ENCODE results near the gene RABGEF1.
A peak's percentile ranks its signal among the peaks of the same experiment; 100 is the strongest.
"Not testable (repeated sequence)": the region's sequence is repeated elsewhere in the genome, so short reads cannot be mapped to it uniquely, and the experiment has no call there.

Gene RABGEF1

GRCh38 chr7:66740302-66740979 lies at the start of gene RABGEF1:
Gene RABGEF1, plus strand, starts transcription at chr7:66740733. Its CDS starts 31,167 bp downstream, at chr7:66771900.
- H3K27me3 ChIP-seq (ENCODE audit: low read depth, low read length), result no peaks in the 10 kb centered on the region
- H3K36me3 ChIP-seq (replicated peaks; ENCODE audit: low read depth, low read length), result peaks cover 10% of the 10 kb centered on the region
- H3K9ac ChIP-seq (ENCODE audit: low read length), result peak within 1 kb of the TSS; percentile 77
- H3K4me1 ChIP-seq (ENCODE audit: low read length), result peaks cover 18% of the 10 kb centered on the region
- H2AFZ ChIP-seq (ENCODE audit: low read depth, low read length), result peak within 1 kb of the TSS; percentile 87; the same call in 1 of the 2 replicates
- H3K4me2 ChIP-seq (ENCODE audit: low read length), result peak within 1 kb of the TSS; percentile 96
- no peaks in the 10 kb centered on the region for H4K20me1 ChIP-seq (ENCODE audit: insufficient read depth, low read length)
- H3K79me2 ChIP-seq (ENCODE audit: low read length), result peaks cover 36% of the 10 kb centered on the region
- H3K9me3 ChIP-seq (ENCODE audit: insufficient read depth, low read length), result no peaks in the 10 kb centered on the region
- TF ChIP-seq EZH2phosphoT487 (IDR thresholded peaks at IDR 0.05; ENCODE audit: low read depth) (no peak), CTCF (IDR thresholded peaks at IDR 0.05; ENCODE audit: low read depth, low read length) (no peak)
- peak within 1 kb of the TSS; percentile 78 for H3K27ac ChIP-seq (ENCODE audit: low read length)
- peak within 1 kb of the TSS; percentile 86 for H3K4me3 ChIP-seq (ENCODE audit: low read length)

- Histone ChIP-seq H3K4me3 (ENCODE audit: low read length) (no peak overlapping the region), H4K20me1 (ENCODE audit: insufficient read depth, low read length) (no peaks in the 10 kb centered on the region), H3K79me2 (ENCODE audit: low read length) (no peaks in the 10 kb centered on the region), H3K27ac (ENCODE audit: low read length) (no peak overlapping the region), H3K36me3 (replicated peaks; ENCODE audit: low read depth, low read length) (no peaks in the 10 kb centered on the region), H3K4me2 (ENCODE audit: low read length) (no peak overlapping the region), H3K27me3 (ENCODE audit: low read depth, low read length) (no peaks in the 10 kb centered on the region), H3K9me3 (ENCODE audit: insufficient read depth, low read length) (no peaks in the 10 kb centered on the region), H3K4me1 (ENCODE audit: low read length) (no peaks in the 10 kb centered on the region), H3K9ac (ENCODE audit: low read length) (no peak overlapping the region), H2AFZ (ENCODE audit: low read depth, low read length) (no peak overlapping the region)
- no peak for TF ChIP-seq EZH2phosphoT487 (IDR thresholded peaks at IDR 0.05; ENCODE audit: low read depth)
- TF ChIP-seq CTCF (IDR thresholded peaks at IDR 0.05; ENCODE audit: low read depth, low read length), result no peak
Observed at GRCh38 chr7:66693331-66693730, 47.2 kb upstream of the RABGEF1 start.

GRCh38 chr7:66694286-66694685 lies 46.2 kb upstream of the RABGEF1 start:
- Histone ChIP-seq H4K20me1 (ENCODE audit: insufficient read depth, low read length) (no peaks in the 10 kb centered on the region), H3K27ac (ENCODE audit: low read length) (no peak overlapping the region), H3K4me2 (ENCODE audit: low read length) (no peak overlapping the region), H3K79me2 (ENCODE audit: low read length) (no peaks in the 10 kb centered on the region), H2AFZ (ENCODE audit: low read depth, low read length) (no peak overlapping the region), H3K4me1 (ENCODE audit: low read length) (no peaks in the 10 kb centered on the region), H3K27me3 (ENCODE audit: low read depth, low read length) (no peaks in the 10 kb centered on the region), H3K9ac (ENCODE audit: low read length) (no peak overlapping the region), H3K36me3 (replicated peaks; ENCODE audit: low read depth, low read length) (no peaks in the 10 kb centered on the region), H3K9me3 (ENCODE audit: insufficient read depth, low read length) (no peaks in the 10 kb centered on the region), H3K4me3 (ENCODE audit: low read length) (no peak overlapping the region)
- no peak for TF ChIP-seq EZH2phosphoT487 (IDR thresholded peaks at IDR 0.05; ENCODE audit: low read depth)
- TF ChIP-seq CTCF (IDR thresholded peaks at IDR 0.05; ENCODE audit: low read depth, low read length), result no peak

- H3K9ac ChIP-seq (ENCODE audit: low read length); H3K9me3 ChIP-seq (ENCODE audit: insufficient read depth, low read length); H3K4me1 ChIP-seq (ENCODE audit: low read length); H2AFZ ChIP-seq (ENCODE audit: low read depth, low read length); H3K36me3 ChIP-seq (replicated peaks; ENCODE audit: low read depth, low read length); H3K79me2 ChIP-seq (ENCODE audit: low read length); H3K4me2 ChIP-seq (ENCODE audit: low read length); H3K27me3 ChIP-seq (ENCODE audit: low read depth, low read length); H3K4me3 ChIP-seq (ENCODE audit: low read length); H4K20me1 ChIP-seq (ENCODE audit: insufficient read depth, low read length); H3K27ac ChIP-seq (ENCODE audit: low read length): not testable (repeated sequence)
Observed at GRCh38 chr7:66695417-66695816, 45.1 kb upstream of the RABGEF1 start.

- not testable (repeated sequence) for H3K27ac ChIP-seq (ENCODE audit: low read length); H3K79me2 ChIP-seq (ENCODE audit: low read length); H2AFZ ChIP-seq (ENCODE audit: low read depth, low read length); H4K20me1 ChIP-seq (ENCODE audit: insufficient read depth, low read length); H3K27me3 ChIP-seq (ENCODE audit: low read depth, low read length); H3K4me2 ChIP-seq (ENCODE audit: low read length); H3K9me3 ChIP-seq (ENCODE audit: insufficient read depth, low read length); H3K36me3 ChIP-seq (replicated peaks; ENCODE audit: low read depth, low read length); H3K9ac ChIP-seq (ENCODE audit: low read length); H3K4me3 ChIP-seq (ENCODE audit: low read length); H3K4me1 ChIP-seq (ENCODE audit: low read length)
Observed at GRCh38 chr7:66696134-66696533, 44.4 kb upstream of the RABGEF1 start.
